Measurements from ENCODE around the gene MAPK11.
"Not testable (repeated sequence)": the region's sequence is repeated elsewhere in the genome, so short reads cannot be mapped to it uniquely, and the experiment has no call there.

Gene MAPK11

GRCh38 chr22:50275181-50276055 lies 5.2 kb upstream of the MAPK11 start:
- DNase-seq = no peak

GRCh38 chr22:50274771-50275170 lies 4.6 kb upstream of the MAPK11 start:
- DNase-seq = no peak

- peak; percentile 44 for DNase-seq
Observed at GRCh38 chr22:50274311-50274710, 4.1 kb upstream of the MAPK11 start.

- DNase-seq = not testable (repeated sequence)
Observed at GRCh38 chr22:50273781-50274180, 3.6 kb upstream of the MAPK11 start.

GRCh38 chr22:50273352-50273751 lies 3.2 kb upstream of the MAPK11 start:
- not testable (repeated sequence) for DNase-seq

GRCh38 chr22:50272044-50272802 lies 2.0 kb upstream of the MAPK11 start:
- no peak for DNase-seq

GRCh38 chr22:50271519-50271970 lies 1.4 kb upstream of the MAPK11 start:
- DNase-seq = peak; percentile 68

GRCh38 chr22:50270666-50271394 lies 650 bp upstream of the MAPK11 start:
- peak; percentile 72 for DNase-seq

GRCh38 chr22:50269573-50269969 lies 609 bp downstream of the MAPK11 start:
- DNase-seq = no peak

- DNase-seq = no peak
Observed at GRCh38 chr22:50268655-50269113, 1.5 kb downstream of the MAPK11 start.

GRCh38 chr22:50267591-50268390 lies 2.4 kb downstream of the MAPK11 start:
- DNase-seq = peak; percentile 58

- no peak for DNase-seq
Observed at GRCh38 chr22:50266994-50267393, 3.2 kb downstream of the MAPK11 start.

- DNase-seq = no peak
Observed at GRCh38 chr22:50264946-50265669, 5.1 kb downstream of the MAPK11 start.

- DNase-seq = no peak
Observed at GRCh38 chr22:50264104-50264745, 6.0 kb downstream of the MAPK11 start.

- DNase-seq = no peak
Observed at GRCh38 chr22:50262973-50263617, 7.1 kb downstream of the MAPK11 start.

GRCh38 chr22:50262460-50262911 lies 7.7 kb downstream of the MAPK11 start:
- no peak for DNase-seq

GRCh38 chr22:50261615-50262459 lies 8.3 kb downstream of the MAPK11 start, which contains the start of gene MAPK12:
TSS of gene MAPK12 (minus strand) at chr22:50261683. CDS start at chr22:50261509, 174 bp downstream.
- no peak for DNase-seq

GRCh38 chr22:50260801-50261614 lies 9.2 kb downstream of the MAPK11 start:
- peak; percentile 40 for DNase-seq
